Prostate gland (tissue), 2 donors: ENCODE results near the gene DST.

Source experiments
- CTCF ChIP-seq, 4 experiments: fragments of 200-600 bp in 2 of 4; fragments of 450-650 bp in 2 of 4; sonication (generic) in 2 of 4; IDR thresholded peaks; 1 replicate in 3 of 4; 2 replicates in 1 of 4; pipeline ENCODE4 v1.5.1; 2016 to 2019; ENCODE audit warnings: antibody characterized with exemption in 4 of 4, mild to moderate bottlenecking in 2 of 4, moderate library complexity in 2 of 4
- POLR2AphosphoS5 ChIP-seq: sonication (generic); formaldehyde crosslinking; IDR thresholded peaks from one replicate; pipeline ENCODE4 v1.6.1; 2017; ENCODE audit warnings: antibody characterized with exemption

GRCh38 chr6:56450376-56450775, 192.3 kb downstream of the DST start:
- TF ChIP-seq CTCF (IDR thresholded peaks at IDR 0.05) (no peak), POLR2AphosphoS5 (no peak)
